Neutrophil (primary cell): ENCODE measurements around the gene TYSND1.

Experiments
- H3K27ac ChIP-seq: fragments of 200-600 bp; sonication (generic); 2 replicates; pipeline ENCODE4 v1.5.1; 2016; ENCODE audit warnings: mild to moderate bottlenecking, moderate library complexity
- H3K27me3 ChIP-seq: fragments of 200-600 bp; sonication (generic); 2 replicates; pipeline ENCODE4 v1.6.0; 2016; ENCODE audit warnings: mild to moderate bottlenecking
- H3K36me3 ChIP-seq: fragments of 200-600 bp; sonication (generic); 2 replicates; pipeline ENCODE4 v1.5.1; 2017
- H3K4me1 ChIP-seq, 2 experiments: fragments of 200-600 bp in 1 of 2; sonication (generic) in 1 of 2; 1 replicate in 1 of 2; 2 replicates in 1 of 2; pipeline versions ENCODE4 v1.5.1 to v1.6.1; 2013 to 2016; ENCODE audit warnings: low read depth in 1 of 2, low read length in 1 of 2, mild to moderate bottlenecking in 1 of 2, moderate library complexity in 1 of 2; ENCODE audit not compliant: control insufficient read depth in 1 of 2, insufficient read depth in 1 of 2
- H3K4me3 ChIP-seq, 2 experiments: fragments of 200-600 bp in 1 of 2; sonication (generic) in 1 of 2; 1 replicate in 1 of 2; 2 replicates in 1 of 2; pipeline ENCODE4 v1.5.1; 2013 to 2016; ENCODE audit warnings: low read depth in 1 of 2, low read length in 1 of 2, mild to moderate bottlenecking in 1 of 2, moderate library complexity in 1 of 2
- H3K9me3 ChIP-seq: fragments of 200-600 bp; sonication (generic); 2 replicates; pipeline ENCODE4 v1.5.1; 2016
- TF ChIP-seq, protein P1 (sequence below): fragments of 200-600 bp; sonication (generic); IDR thresholded peaks from 2 replicates; pipeline ENCODE4 v1.5.1; 2016; ENCODE audit warnings: antibody characterized with exemption

Gene TYSND1

DNA sequence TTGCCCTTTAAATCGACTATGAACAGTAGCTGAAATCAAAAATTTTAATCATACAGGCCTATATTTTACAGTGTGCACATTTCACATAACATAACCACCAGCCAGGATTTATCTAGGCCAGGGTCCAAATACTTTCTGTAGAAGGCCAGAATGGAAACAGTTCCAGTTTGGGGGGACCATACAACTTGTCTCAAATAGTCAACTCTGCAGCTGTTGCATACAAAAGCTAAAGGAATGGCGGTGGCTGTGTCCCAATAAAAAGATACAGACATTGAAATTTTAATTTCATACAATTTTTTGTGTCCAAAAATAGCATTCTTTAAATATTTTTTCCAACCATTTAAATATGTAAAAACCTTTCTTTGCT, 742 bp upstream of the TYSND1 start:
- Histone ChIP-seq H3K27me3 (no peaks in the 10 kb centered on the region), H3K9me3 (no peaks in the 10 kb centered on the region), H3K27ac (peak overlapping the region; percentile 88), H3K36me3 (peaks cover 36% of the 10 kb centered on the region), H3K4me1 (peaks cover 17 to 25% of the 10 kb centered on the region in 2 experiments), H3K4me3 (peak overlapping the region in 1 of 2 experiments; percentile 89)
- TF ChIP-seq, protein P1, sequence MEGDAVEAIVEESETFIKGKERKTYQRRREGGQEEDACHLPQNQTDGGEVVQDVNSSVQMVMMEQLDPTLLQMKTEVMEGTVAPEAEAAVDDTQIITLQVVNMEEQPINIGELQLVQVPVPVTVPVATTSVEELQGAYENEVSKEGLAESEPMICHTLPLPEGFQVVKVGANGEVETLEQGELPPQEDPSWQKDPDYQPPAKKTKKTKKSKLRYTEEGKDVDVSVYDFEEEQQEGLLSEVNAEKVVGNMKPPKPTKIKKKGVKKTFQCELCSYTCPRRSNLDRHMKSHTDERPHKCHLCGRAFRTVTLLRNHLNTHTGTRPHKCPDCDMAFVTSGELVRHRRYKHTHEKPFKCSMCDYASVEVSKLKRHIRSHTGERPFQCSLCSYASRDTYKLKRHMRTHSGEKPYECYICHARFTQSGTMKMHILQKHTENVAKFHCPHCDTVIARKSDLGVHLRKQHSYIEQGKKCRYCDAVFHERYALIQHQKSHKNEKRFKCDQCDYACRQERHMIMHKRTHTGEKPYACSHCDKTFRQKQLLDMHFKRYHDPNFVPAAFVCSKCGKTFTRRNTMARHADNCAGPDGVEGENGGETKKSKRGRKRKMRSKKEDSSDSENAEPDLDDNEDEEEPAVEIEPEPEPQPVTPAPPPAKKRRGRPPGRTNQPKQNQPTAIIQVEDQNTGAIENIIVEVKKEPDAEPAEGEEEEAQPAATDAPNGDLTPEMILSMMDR: no peak

DNA sequence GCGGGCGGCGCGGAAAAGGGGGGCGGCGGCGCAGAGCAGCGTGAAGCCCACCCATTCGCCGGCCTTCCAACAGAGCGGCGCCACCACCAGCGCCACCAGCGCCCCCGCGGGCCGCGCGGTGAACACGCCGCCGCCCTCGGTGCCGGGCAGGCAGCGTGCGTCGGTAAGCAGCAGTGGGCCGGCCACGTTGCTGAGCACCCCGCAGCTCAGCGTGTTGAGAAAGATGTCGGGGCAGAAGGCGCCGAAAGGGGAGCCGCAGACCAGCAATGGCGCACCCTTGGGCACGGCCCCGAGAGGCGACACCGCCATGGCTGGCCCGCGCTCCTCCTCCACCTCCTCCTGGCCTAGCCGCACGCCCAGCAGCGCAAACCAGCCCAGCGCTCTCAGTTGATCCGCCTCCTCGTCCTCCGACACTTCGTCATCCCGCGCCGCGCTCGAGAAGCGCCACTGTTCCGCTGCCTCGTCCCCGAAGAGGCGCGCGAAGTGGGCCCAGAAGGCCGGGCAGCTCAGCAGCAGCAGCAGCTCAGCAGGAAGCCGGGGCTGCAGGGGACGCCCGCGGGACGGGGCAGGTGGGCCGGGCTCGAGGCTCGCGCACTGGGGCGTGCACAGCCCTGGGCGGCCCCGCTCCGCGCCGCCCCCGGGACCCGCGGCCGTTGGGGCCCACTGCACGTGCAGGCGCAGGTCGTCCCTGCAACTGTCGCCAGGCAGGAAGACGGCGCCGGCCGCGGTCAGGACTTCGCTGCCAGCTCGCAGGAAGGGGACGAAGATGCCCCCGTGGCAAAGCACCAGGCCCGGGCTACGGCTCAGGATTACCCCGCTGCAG, 623 bp downstream of the TYSND1 start:
- H3K27me3 ChIP-seq: no peaks in the 10 kb centered on the region
- H3K4me3 ChIP-seq: peak overlapping the region; percentile 89 to 98
- H3K4me1 ChIP-seq: peaks cover 17 to 25% of the 10 kb centered on the region in 2 experiments
- H3K27ac ChIP-seq: peak overlapping the region; percentile 88
- TF ChIP-seq, protein P1: peak; percentile 49
- no peaks in the 10 kb centered on the region for H3K9me3 ChIP-seq
- peaks cover 25% of the 10 kb centered on the region for H3K36me3 ChIP-seq

DNA sequence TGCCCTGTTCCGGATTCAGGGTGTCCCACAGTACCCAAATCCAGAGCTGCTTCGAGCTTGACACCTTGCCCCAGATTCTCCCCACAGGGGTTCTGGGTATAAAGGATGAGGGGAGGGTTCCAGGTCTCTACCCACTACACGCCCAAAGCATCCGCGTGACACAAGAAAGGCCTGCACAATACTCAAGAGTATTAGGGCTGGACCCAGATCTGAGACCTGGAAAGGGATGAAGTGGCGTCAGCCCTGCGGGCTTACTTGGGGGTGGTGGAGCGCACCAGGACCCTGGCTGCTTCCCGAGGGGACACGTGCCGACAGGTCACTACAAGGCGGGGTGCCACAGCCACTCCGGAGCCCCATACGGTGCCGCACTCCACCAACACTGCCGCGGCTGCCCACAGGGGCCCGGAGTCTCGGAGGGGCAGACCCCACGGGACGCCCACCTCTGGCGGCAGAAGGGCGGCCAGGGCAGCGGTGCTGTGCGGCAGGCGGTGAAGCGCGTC, 1.3 kb downstream of the TYSND1 start:
- TF ChIP-seq, protein P1: no peak
- Histone ChIP-seq H3K9me3 (no peaks in the 10 kb centered on the region), H3K27ac (peak overlapping the region; percentile 88), H3K4me3 (peak overlapping the region; percentile 89 to 98), H3K4me1 (peaks cover 17 to 25% of the 10 kb centered on the region in 2 experiments), H3K36me3 (peaks cover 18% of the 10 kb centered on the region), H3K27me3 (no peaks in the 10 kb centered on the region)

DNA sequence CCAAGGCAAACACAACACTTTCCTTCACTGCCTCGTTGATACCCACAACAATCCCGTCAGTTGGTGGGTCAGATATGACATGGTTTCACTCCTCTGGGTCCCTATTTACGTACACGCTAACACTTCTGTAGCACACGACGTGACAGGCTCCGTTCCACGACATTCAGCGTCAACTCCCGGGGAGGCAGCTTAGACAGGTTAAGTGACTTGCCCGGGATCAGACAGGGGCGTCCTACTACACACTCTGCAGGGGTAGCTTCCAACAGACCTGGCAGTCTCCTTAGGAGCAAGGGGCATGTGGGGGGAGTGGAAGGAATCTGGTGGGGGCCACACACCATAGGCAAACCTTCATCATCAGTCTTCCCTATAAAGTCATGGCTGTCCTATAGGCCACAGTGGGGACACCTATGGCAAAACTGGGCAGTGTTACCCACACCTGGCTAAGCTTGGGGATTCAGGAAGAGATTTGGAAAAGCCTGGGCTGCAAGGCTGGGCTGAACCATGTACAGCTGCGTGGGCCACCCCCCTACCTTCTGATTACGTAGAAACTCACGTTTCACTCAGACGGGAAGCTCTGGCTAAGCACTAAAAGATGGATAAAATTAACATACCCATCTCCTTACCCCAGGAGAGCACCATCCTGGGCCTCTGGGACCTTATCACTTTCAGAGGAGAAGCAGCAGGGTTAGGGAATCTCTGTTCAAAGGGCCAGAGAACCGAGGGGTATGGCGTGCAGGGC, 2.0 kb downstream of the TYSND1 start:
- H3K36me3 ChIP-seq: peaks cover 15% of the 10 kb centered on the region
- TF ChIP-seq, protein P1: no peak
- no peak overlapping the region for H3K27ac ChIP-seq

DNA sequence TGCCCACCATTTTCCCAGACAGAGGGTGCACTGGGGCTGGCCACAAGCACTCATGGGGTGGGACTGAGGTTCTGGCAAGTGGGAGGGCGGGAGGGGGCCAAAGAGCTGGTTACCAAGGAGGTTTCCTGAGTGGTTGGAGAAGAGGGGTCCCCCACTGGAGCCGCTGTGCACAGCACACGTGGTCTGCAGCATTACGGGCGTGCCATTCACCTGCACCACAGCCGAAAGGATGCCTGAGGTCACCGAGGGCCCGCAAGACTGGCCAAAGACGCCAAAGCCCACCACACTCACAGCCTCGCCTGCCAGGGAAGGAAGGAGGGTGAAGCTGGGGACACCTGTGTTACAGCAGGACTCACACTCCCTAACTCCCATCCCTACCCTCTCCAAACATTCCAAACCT, 3.9 kb downstream of the TYSND1 start:
- Histone ChIP-seq H3K4me3 (no peak overlapping the region), H3K36me3 (peaks cover 9% of the 10 kb centered on the region), H3K4me1 (peaks cover 17 to 25% of the 10 kb centered on the region in 2 experiments), H3K9me3 (no peaks in the 10 kb centered on the region), H3K27ac (no peak overlapping the region), H3K27me3 (no peaks in the 10 kb centered on the region)
- TF ChIP-seq, protein P1: no peak

More for the DNA sequence above, 2.0 kb downstream of the TYSND1 start:
- Histone ChIP-seq H3K4me1 (peaks cover 17 to 25% of the 10 kb centered on the region in 2 experiments), H3K27me3 (no peaks in the 10 kb centered on the region), H3K4me3 (peak overlapping the region; percentile 89 to 98), H3K9me3 (no peaks in the 10 kb centered on the region)
